Pons (tissue), 1 donor: Measurements from ENCODE around the gene QRICH1.

Source experiments
- DNase-seq: peaks from one replicate; pipeline ENCODE4 v3.0.0-alpha.2; 2016; ENCODE audit warnings: low spot score

The QRICH1 gene

DNA sequence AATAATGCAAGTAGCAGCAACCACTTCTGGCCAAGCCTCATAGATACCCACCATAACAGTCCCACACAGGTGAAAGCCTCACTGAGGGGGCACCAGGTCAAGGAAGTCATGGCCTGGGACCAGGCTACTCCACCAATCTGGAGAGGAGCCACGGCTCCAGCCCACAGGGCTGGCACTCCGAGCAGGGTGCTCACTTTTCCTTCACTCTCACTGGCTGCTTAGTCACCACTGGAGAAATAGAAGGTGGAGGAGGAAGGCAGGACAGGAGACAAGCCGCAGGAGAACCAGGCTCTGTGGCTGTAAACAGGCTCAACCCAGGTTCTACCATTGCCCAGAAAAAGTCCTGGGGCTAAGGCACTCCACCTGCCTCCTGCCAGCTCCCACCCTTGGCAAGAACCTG, 25.6 kb upstream of the QRICH1 start:
- no peak for DNase-seq

DNA sequence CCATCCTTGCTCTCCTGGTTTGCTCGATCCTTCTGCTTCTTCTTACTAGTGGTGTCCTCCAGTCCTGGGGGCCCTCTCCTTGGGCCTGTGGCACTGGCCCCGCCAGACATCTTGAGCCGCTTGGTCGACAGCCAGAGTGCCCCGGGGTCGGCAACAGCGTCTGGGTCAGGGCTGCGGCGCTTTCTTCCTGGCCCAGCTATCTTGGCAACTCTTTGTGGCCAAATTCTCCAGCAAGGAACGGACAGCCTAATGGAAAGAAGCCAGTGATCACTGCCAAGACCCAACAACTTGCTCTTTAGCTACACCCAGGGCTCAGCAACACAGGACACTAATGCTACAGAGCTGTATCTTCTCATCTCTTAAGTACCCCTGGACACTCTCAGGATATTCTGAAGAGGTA, 25.2 kb upstream of the QRICH1 start:
- DNase-seq = no peak

DNA sequence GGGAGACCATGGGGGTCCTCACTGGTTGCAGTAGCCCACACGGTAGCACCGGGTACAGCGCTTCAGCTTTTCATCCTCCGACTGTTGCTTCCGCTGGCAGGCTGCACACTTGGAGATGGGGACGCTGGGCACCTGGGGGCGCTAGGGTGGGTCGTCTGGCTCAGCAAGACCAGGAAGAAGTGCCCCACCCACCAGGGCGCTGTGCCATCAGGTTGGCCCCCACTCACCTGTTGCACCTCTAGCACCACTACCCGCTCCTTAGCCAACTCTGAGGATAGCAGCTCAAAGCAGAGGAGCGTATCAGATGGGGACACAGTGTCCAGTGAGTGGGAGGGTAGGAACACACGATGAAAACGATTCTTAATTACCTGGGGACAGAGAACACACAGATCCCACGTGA, 18.4 kb upstream of the QRICH1 start:
- no peak for DNase-seq

DNA sequence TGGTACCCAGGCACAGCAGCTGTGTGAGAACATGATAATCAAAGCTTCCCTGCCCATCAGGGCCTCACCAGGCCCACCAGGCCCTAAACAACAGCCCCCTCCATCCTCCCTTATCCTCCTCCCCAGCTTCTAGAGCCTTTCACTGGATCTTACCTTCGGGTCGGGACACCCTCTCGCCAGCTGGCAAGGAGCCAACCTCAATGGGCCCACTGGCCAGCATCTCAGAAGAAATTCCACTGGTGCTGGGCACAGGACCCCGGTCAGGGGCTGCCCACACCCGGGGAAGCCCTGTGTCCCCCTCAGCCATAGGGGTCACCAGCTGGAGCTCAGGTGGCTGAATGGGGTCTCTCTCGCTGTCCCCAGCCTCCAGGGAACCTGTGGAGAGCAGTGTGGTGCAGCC, 17.5 kb upstream of the QRICH1 start:
- DNase-seq = no peak

DNA sequence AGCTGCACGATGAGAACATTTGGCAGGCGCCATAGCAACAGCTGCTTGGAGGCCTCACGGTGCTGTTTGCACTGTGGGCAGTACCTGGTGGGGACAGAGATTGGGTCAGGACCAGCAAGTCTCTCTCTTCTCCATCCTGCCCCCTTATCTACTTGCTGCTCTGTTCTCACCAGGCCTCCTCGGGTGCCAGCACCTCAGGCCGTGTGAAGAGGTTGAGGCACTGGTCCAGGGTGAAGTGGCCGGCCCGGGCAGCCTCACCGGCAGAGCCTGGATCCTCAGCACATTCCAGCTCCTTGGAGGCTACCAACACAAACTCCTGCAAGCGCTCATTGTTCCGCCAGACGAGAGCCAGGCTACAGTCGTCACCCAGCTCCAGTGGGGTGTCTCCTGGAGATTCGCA, 16.9 kb upstream of the QRICH1 start:
- DNase-seq = no peak

DNA sequence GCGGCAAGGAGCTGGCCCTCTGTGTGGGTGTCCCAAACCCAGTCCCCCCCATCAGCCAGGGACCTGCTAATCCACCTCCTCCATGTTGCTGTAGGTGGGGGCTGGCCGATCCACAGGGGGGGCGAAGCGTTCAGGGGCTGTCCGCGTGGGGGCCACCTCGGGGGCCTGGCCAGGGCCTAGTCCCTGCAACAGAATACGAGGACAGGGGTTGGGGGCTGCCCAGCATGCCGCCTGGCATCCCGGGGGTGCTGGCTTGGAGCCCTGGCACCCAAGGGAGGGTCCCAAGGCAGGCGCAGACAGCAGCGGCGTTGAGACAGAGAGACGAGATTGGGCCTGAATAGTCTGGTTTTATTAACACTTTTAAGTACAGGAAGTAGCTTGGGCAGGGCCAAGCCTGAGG, 14.5 kb upstream of the QRICH1 start:
- DNase-seq = no peak

DNA sequence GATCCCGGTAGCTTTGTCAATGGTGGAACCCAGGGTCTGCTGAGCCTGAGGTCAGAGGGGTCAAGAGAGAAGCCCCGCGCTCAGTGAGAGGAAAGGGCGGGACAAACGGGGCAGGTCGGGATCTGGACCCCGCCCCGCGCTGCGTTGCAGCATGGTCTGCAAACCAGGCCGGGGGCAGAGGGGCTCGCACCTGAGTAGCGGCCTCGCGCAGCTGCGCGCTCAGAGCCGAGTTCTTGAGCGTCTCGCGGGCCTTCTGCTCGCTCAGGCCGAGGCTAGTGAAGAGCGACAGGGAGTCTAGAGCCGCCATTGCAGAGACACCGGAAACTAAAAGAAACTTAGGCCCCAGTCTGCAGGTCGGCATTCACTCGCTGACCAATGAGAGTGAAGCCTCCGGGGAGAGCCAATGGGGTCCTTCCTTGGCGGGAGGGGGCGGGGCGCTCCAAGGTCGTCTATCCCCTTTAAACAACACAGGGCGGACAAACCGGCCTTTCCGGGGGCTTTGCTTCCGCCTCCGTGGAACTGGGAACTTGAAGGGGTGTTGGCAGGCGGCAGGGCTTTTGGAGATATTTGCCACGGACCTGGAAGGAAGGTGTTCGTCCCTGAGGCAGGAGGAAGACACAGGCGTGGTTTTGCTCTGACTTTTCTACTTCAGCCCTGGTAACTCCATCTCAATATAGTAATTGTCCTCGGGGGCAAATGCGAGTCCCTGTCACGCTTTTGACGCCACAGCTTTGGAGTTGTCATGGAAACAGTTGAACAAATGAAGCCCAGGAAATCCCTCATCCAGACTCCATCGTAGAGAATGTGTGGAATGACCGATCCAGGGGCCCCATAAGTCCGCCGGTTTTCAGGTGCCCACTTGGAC, 10.8 kb upstream of the QRICH1 start, which contains the start of gene QARS1:
QARS1 (minus strand) TSS at position 331 of the 865 bp plus-strand sequence; CDS start at position 307, 24 bp downstream.
- peak; percentile 95 for DNase-seq

DNA sequence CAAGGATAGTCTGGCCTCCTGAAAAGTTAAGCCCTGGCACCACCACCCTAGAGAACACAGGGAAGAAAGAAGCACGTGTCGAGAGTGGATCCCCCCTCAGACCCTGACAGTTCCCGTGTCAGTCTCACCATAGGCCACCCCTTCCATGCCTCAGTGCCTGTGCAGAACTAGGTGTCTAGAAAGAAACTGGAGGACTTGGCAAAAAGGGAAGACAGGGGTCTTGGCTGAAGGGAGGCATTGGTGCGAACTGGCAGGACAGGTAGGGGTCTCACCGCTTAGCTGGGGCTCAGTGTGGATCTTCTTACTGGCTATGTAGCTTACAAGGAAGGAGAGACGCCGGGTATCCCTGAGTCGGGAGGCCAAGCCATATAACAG, 10.2 kb upstream of the QRICH1 start:
- DNase-seq = no peak

DNA sequence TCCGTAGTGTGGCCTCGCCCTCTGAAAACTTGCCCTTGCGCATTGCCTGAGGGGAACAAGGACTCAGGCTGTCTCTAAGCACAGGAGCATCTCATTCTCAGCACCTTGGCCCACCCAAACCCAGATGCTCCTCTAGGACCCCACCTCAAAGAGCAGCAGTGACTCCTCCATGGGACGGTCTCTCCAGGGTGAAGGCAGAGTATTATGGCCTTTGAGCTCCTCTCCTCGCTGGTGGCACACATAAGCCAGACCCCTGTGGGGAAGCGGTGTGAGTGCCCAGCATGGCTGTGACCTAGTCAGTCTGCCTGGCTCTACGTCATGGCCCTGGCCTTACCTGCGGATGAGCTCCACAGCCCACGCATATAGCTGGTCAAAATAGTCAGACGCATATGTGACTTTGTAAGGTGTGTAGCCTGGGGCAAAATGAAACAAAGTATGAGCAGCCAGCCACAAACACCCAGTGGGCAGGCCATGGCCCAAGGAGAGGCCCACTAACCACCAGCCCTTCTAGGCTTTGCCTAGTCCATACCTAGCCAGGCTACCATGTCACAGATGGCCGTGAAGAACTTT, 6.3 kb upstream of the QRICH1 start:
- no peak for DNase-seq

DNA sequence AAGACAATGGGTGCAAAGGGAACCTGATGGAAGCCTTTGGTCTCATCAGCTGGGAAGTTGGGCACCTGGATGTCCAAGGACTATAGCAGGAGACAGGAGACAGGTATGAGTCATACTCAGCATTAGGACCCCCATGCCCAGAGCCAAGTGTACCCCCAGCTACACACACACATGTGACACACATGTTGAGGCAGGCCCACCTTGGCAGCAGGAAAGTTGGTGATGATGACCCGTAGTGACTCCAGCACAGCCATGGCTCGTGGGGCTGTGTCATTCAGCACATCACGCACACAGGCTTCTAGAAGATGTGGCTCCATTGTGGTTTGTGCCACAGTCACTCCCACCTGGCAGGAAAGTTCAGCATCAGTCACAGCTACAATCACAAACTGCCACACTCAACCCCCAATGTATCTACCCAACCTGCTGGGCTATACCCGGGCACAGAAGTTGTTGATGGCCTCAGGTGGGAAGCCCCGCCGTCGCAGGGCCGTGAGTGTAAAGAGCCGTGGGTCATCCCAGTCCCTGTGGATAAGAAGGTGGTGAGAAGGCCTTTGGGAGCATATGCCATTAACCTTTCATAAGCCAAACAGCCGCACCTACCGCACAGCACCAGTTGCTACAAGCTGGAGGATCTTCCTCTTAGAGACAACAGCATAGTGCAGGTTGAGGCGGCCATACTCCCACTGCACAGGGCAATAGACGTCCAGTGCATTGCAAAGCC, 5.2 kb upstream of the QRICH1 start:
- no peak for DNase-seq

DNA sequence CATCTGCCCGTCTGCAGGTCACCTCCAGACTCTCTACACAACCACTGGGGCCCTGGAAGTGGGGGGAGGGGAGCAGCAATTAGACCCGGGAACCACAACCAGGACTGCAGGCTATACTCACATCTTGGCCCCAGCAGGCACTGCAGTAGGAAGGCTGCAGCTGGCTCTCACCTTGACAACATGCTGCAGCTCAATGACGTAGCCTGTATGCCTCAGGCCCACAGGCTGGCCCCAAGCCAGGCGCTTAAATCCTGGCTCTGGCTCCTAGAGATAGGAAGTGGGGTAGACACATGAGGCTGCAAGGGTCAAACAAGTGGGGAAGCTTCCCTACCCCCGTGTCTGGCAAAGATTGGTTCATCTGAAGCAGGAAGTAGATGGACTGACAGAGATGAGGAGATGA, 4.6 kb upstream of the QRICH1 start:
- no peak for DNase-seq

DNA sequence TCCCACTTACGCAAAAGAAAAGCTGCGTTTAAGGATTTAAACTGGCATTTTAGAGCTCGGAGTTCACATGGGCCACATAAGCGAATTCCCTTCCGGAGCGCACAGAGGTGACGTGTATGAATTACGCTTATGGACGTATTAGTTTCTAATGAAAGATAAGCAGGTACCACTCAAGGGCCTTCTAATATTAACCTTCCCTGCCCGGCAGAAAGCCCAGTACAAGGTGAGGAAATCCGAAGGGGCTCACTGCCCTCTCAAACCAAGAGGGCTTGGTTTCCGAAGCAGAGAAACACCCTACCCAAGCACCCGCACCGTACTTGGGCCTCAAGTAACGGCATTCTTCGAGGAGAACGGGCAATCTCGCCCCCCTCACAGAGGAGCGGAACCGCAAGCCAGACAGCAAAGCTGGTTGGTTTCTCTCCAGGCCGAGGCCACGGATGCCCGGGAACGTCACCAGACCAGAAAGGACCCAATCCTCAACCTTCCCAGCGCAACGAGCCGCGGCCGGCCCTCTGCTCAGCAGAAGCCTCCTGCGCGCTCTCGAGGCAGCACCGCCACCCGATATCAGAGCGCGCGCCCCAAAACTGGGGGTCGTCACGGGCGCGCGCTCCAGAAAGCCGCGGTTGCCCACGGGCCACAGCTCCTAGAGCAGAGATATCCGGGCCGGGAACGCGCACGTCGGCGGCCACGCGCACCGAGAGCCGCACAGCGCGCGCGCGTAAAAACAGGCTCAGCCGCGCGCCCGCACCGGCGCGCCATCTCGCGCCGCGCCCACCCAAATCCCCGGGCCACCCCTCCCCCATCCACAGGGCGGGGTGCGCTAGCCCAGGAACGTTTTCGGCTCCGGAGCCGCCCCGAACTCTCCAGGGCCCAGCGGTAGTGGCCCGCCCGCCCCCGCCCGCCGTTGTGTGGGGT, 676 bp downstream of the QRICH1 start:
- DNase-seq = peak; percentile 45

DNA sequence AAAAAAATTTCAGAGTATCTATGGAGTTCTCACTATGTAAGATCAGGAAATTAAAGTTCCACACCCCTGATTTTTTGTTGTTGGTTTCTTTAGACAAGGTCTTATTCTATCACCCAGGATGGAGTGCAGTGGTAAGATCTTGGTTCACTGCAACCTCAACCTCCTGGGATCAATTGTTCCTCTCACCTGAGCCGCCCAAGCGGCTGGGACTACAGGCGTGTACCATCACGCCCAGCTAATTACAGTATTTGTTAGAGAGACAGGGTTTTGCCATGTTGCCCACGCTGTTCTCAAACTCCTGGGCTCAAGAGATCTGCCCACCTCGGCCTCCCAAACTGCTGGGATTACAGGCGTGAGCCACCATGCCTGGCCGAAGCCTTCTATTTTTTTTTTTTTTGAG, 12.4 kb downstream of the QRICH1 start:
- no peak for DNase-seq

DNA sequence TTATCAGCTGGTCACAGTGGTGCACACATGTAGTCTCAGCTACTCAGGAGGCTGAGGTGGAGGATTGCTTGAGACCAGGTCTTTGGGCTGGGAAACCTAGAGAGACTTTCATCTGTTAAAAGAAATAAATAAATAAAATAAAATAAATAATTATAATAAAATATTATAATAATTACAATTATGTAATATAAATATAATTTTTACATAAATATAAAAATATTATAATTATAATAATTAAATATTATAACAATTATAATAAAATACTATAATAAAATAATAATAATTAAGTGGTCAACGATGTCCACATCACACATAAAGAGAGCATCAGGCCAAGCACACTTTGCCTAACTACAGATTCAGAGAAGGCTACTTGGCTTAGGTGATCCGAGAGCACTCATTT, 14.6 kb downstream of the QRICH1 start:
- DNase-seq = no peak

DNA sequence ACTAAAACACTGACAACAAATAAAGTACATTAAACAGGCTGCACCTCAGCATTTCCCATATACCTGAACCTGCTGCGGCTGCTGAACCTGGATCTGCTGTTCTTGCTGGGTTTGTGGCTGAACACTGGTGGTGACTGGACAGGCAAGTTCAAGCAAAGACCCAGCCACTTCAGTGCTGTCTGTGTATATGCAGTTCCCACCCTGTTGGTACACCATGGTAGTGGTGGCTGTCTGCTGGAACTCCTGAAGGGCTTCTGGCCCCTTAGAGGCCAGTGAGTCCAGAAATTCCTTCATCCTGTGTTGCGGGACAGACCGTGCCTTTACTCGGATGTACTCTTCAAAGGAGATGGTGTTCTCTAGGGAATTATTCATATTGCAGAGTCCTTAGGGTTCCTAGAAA, 17.2 kb downstream of the QRICH1 start:
- no peak for DNase-seq

DNA sequence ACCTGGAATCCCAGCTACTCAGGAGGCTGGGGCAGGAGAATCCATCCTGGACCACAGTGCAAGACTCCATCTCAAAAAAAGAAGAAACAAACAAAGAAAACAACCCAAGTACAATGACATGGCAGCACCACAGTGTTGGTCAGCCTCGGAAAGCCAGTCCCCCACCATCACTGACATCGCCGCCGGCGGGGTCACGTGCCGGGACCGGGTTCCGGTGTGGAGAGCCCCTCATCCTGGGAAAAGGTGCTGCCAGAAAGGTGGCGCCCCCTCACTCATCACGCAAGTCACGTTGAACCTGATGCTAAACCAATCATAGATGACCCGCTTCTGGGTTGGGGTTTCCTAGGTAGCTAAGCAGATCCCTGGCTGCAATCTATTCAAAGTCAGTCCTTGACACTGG, 17.8 kb downstream of the QRICH1 start:
- no peak for DNase-seq

DNA sequence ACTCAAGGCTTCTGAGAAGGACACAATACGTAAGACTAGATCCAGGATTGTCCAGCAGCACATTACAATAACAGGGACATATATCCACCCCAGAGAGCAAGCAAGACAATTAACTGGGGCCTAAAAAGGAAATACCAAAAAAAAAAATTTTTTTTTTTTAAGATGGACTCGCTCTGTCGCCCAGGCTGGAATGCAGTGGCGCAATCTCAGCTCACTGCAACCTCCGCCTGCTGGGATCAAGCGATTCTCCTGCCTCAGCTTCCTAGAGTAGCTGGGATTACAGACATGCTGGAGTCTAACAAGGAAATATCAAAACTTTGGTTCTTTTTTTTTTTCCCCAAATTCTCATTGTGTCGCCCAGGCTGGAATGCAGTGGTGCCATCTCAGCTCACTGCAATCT, 35.9 kb downstream of the QRICH1 start:
- no peak for DNase-seq

DNA sequence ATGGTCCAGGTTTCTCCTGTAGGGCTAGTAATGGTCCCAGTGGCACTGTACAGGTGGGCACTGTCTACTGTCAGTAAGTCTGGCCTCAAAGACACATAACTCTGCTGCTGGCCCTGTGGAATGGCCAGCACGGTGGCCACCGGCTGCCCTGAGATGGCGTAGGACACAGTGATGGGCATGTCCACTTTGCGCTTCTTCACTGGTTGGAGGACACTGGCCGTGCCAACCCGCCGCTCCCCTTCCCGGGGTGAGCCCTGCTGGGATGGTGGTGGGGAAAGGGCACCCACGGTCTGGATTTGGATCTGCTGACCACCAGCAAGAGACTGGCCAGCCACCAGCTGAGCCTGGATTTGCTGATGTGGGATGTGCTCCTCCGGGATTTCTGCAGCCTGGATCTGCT, 36.6 kb downstream of the QRICH1 start:
- DNase-seq = no peak

DNA sequence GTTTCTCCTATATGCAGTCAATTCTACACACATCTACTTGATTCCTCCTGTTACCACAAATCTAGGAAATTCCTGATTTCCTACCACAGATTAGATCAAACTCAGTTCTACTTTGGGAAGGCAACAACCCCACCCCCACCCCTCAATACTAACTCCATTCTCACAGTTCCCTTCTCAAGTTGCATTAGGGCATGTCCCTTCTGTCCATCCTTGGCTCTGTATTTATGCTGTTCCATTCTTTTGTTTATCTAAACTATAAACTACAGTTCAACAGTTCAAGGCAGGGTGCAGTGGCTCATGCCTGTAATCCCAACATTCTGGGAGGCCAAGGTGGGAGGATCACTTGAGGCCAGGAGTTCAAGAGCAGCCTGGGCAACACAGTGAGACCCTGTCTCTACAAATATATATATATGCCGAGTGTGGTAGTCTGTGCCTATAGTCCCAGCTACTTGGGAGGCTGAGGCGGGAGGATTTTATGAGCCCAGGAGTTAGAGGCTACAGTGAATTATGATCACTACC, 39.5 kb downstream of the QRICH1 start:
- DNase-seq = no peak

DNA sequence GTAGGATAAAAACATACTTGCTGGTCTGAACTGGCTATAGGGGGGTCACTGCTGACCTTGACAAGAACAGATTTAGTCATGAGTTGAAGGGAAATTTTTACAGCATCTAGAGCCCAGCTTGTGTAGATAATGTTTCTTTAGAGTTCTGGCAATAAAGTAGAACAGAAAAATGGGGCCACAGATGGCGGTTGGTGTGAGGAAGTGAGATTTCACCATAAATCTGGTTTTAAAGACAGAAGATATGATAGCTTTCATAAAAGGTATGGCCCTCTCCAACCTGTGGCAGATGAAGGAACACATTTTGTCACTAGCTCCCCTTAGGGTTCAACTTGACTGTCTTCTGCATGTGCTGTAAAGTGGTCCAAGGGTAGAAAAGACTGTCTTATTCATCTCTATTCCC, 40.3 kb downstream of the QRICH1 start:
- no peak for DNase-seq

DNA sequence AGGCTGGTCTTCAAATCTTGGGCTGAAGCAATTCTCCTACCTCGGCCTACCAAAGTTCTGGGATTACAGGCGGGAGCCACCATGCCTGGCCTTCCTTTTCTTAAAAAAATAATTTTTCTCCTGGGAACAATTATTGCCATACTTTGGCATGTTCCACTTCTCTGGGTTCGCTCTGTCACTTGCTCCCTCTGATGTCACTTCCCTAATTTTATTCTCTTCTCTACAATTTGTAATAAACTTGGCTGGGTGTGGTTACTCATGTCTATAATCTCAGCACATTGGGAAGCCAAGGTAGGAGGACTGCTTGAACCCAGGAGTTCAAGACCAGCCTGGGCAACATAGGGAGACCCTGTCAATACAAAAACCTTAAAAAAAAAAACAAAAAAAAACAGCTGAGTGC, 58.6 kb downstream of the QRICH1 start:
- no peak for DNase-seq

DNA sequence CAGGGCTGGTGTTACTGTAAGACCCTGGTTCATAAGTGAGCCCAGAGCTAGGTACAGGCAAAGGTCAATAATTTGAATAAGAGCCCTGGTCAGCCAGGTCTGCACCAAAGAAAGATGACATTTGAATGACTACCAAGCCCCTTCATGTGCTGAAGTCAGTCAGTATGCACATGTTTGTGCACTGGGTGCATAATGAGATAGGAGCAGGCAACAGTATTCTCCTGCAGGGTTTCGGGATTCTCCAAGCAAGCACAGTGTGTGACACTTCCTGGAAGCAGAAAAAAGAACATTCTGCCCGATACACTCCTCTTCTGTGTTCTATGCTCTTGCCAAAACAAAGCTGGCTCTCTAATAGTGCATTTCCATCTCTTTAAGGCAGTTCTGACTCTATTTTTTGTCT, 59.2 kb downstream of the QRICH1 start:
- no peak for DNase-seq
